Upper lobe of left lung (tissue), 6 donors: ENCODE results near the gene UCK2. TPM values are rescaled to one million over a fixed set of nuclear protein-coding genes. Genes with fewer than 3 reads are reported as not detected.

Experiments used
- ATAC-seq, 2 donors: fragments of 200-7000 bp; cut with Tn5 transposase; one replicate each; pipeline ENCODE4 v1.9.1; 2022; ENCODE audit warnings: mild to moderate bottlenecking in 2 of 2, moderate library complexity in 2 of 2; ENCODE audit not compliant: low FRiP score in 2 of 2
- DNase-seq, 2 donors: peaks; one replicate each; pipeline ENCODE4 v3.0.0-alpha.2; 2019 to 2020
- H3K27ac ChIP-seq, 4 donors: fragments of 200-600 bp; sonication (generic); one replicate each; pipeline ENCODE4 v1.5.1; 2016 to 2019
- H3K27me3 ChIP-seq, 4 donors: fragments of 200-600 bp; sonication (generic); one replicate each; pipeline ENCODE4 v1.5.1; 2017 to 2019
- H3K36me3 ChIP-seq, 4 donors: fragments of 200-600 bp; sonication (generic); one replicate each; pipeline ENCODE4 v1.5.1; 2016 to 2019
- H3K4me1 ChIP-seq, 4 donors: fragments of 200-600 bp; sonication (generic); one replicate each; pipeline ENCODE4 v1.5.1; 2018 to 2019
- H3K4me3 ChIP-seq, 4 donors: fragments of 200-600 bp; sonication (generic); one replicate each; pipeline ENCODE4 v1.5.1; 2017 to 2019; ENCODE audit warnings: mild to moderate bottlenecking in 2 of 4, moderate library complexity in 1 of 4
- H3K9me3 ChIP-seq, 4 donors: fragments of 200-600 bp; sonication (generic); one replicate each; pipeline ENCODE4 v1.5.1; 2018 to 2019
- EP300 ChIP-seq, 4 donors: sonication (generic); formaldehyde crosslinking; IDR thresholded peaks; one replicate each; pipeline ENCODE4 v1.5.1; 2017; ENCODE audit warnings: antibody characterized with exemption in 4 of 4, control low read depth in 2 of 4
- POLR2A ChIP-seq, 4 donors: fragments of 450-650 bp; IDR thresholded peaks; one replicate each; pipeline ENCODE4 v1.5.1; 2016 to 2017; ENCODE audit warnings: antibody characterized with exemption in 4 of 4, mild to moderate bottlenecking in 2 of 4
- POLR2AphosphoS5 ChIP-seq, 2 donors: sonication (generic); formaldehyde crosslinking; IDR thresholded peaks; one replicate each; pipeline ENCODE4 v1.5.1; 2017; ENCODE audit warnings: antibody characterized with exemption in 2 of 2
- WGBS, 2 donors: methylation state at CpG; one replicate each; pipeline ENCODE4 v1.1.5; 2017 to 2018; 5-methylcytosine and 5-hydroxymethylcytosine counted together
- total RNA-seq, 6 donors: library from RNA; depleted of rRNA in 4 of 6; stranded (reverse); fragments of >200 nt in 4 of 6; gene quantifications; one replicate each; pipeline versions ENCODE4 v1.1.0 to v1.2.1, GENCODE V29; 2016 to 2021
- TF ChIP-seq, protein P1 (sequence below), 6 experiments: fragments of 450-650 bp in 4 of 6; fragments of 200-600 bp in 2 of 6; sonication (generic) in 2 of 6; IDR thresholded peaks; one replicate each; pipeline ENCODE4 v1.5.1; 2016 to 2019; ENCODE audit warnings: antibody characterized with exemption in 6 of 6
- donor health status: DM: no; HTN: no; CAD: no; lungs with moderate emphysema.
- donor health status: DM: no; HTN: yes; CAD: no; lungs with severe emphysema.

Gene UCK2
- total RNA-seq, 6 donors from 2014 or later: 7.5 to 17.9 (median 9.7) TPM

DNA sequence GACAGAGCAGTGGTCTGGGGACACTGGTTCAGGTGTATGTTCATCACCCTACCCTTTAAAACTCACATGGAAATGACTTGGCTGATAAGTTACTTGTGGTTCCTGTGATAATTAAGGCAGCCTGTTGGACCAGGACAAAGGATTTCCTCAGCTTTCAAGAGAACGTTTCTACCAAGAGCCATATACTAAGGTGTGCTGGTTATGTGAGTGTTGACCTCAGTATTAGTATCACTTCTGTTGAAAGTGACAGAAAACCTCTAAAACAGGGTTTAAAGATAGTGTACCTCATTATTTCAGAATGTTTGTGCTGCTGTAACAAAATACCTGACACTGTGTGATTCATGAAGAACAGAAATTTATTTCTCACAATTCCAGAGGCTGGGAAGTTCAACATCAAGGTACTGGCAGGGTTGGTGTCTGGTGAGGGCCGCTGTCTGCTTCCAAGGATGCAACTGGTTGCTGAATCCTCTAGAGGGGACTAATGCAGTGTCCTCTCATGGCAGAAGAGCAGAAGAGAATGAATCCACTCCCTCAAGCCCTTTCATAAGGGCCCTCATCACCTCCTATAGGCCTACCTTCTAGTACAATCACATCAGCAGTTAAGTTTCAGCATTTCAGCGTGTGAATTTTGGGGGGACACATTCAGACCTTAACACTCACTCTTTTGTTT lies 54.9 kb downstream of the UCK2 start:
- Histone ChIP-seq H3K9me3 (no peaks in the 10 kb centered on the region), H3K27ac (no peak overlapping the region), H3K27me3 (no peaks in the 10 kb centered on the region), H3K4me1 (peaks cover 0 to 11% (median 10%) of the 10 kb centered on the region in 4 donors), H3K4me3 (no peak overlapping the region), H3K36me3 (no peaks in the 10 kb centered on the region)
- TF ChIP-seq, protein P1, sequence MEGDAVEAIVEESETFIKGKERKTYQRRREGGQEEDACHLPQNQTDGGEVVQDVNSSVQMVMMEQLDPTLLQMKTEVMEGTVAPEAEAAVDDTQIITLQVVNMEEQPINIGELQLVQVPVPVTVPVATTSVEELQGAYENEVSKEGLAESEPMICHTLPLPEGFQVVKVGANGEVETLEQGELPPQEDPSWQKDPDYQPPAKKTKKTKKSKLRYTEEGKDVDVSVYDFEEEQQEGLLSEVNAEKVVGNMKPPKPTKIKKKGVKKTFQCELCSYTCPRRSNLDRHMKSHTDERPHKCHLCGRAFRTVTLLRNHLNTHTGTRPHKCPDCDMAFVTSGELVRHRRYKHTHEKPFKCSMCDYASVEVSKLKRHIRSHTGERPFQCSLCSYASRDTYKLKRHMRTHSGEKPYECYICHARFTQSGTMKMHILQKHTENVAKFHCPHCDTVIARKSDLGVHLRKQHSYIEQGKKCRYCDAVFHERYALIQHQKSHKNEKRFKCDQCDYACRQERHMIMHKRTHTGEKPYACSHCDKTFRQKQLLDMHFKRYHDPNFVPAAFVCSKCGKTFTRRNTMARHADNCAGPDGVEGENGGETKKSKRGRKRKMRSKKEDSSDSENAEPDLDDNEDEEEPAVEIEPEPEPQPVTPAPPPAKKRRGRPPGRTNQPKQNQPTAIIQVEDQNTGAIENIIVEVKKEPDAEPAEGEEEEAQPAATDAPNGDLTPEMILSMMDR (IDR thresholded peaks at IDR 0.05): no peak
- TF ChIP-seq EP300 (IDR thresholded peaks at IDR 0.05) (no peak), POLR2AphosphoS5 (IDR thresholded peaks at IDR 0.05) (no peak), POLR2A (IDR thresholded peaks at IDR 0.05) (no peak)
- ATAC-seq (no peak), DNase-seq (no peak)
- WGBS, 2 donors: 69 to 84% methylated on average over 3 of the region's 3 CpGs

DNA sequence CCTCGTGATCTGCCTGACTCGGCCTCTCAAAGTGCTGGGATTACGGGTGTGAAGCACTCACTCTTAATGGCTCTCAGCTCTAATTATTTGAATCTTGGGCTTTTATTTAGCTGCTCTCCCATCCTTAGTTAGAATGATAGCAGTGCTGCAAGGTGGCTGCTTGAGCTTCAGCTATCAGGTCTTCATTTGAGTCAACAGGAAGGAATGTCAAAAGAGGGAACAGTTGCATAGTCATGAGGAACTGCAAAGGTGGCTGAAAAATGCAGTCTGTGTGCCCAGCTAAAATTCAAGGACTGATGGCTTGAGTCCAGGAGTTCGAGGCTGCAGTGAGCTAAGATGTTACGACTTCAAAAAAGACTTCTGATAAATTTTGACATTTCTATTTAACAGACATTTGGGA lies 55.6 kb downstream of the UCK2 start:
- TF ChIP-seq EP300 (IDR thresholded peaks at IDR 0.05) (no peak), POLR2A (IDR thresholded peaks at IDR 0.05) (no peak), POLR2AphosphoS5 (IDR thresholded peaks at IDR 0.05) (no peak)
- TF ChIP-seq, protein P1 (IDR thresholded peaks at IDR 0.05): no peak
- no peak for ATAC-seq
- no peak for DNase-seq
- no peaks in the 10 kb centered on the region for H3K36me3 ChIP-seq
- no peak overlapping the region for H3K4me3 ChIP-seq
- WGBS, 2 donors: 75 to 87% methylated on average over 5 of the region's 5 CpGs
- peaks cover 0 to 11% (median 10%) of the 10 kb centered on the region in 4 donors for H3K4me1 ChIP-seq
- no peak overlapping the region for H3K27ac ChIP-seq
- no peaks in the 10 kb centered on the region for H3K27me3 ChIP-seq
- H3K9me3 ChIP-seq: no peaks in the 10 kb centered on the region

DNA sequence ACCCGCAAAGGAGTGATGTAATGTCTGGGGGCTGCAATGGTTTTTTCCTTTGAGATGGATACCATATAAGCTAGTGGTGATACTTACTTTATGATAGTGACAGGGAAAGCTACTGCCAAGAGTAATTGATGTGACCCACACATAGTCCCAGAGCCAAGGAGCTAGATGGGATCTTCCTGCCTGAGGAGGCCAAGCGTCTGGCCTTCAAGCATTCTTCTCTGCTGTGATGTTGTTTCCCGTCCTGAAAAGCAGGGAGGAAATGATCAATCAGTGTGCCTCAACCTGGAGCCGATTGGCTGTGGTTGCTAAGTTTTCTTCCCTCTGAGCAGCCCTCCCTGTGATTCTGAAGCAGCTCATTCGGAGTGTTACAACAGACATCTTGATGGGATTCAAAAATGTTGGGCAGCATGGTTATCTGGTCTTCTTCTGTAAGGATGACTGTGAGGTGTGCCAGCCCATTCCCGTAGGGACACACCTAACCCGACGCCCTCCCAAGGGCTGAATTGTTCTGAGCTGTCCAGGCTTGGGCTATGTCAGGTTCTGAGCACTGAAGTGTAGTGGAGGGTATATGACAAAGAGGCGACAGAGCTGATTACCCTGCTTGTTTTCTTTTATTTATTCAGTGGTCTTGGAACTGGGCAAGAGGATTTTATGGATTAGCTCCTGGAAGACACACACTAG lies 56.7 kb downstream of the UCK2 start:
- TF ChIP-seq, protein P1 (IDR thresholded peaks at IDR 0.05): no peak
- TF ChIP-seq POLR2A (IDR thresholded peaks at IDR 0.05) (no peak), POLR2AphosphoS5 (IDR thresholded peaks at IDR 0.05) (no peak), EP300 (IDR thresholded peaks at IDR 0.05) (no peak)
- Histone ChIP-seq H3K4me1 (peaks cover 0 to 11% (median 10%) of the 10 kb centered on the region in 4 donors), H3K9me3 (no peaks in the 10 kb centered on the region), H3K27me3 (no peaks in the 10 kb centered on the region), H3K27ac (peak overlapping the region in 2 of 4 donors; percentile 49 to 54), H3K36me3 (no peaks in the 10 kb centered on the region), H3K4me3 (no peak overlapping the region)
- DNase-seq (no peak), ATAC-seq (peak in 1 of 2 donors; percentile 50)
- 51 to 53% methylated on average over 9 of the region's 9 CpGs for whole genome bisulfite sequencing, 2 donors

DNA sequence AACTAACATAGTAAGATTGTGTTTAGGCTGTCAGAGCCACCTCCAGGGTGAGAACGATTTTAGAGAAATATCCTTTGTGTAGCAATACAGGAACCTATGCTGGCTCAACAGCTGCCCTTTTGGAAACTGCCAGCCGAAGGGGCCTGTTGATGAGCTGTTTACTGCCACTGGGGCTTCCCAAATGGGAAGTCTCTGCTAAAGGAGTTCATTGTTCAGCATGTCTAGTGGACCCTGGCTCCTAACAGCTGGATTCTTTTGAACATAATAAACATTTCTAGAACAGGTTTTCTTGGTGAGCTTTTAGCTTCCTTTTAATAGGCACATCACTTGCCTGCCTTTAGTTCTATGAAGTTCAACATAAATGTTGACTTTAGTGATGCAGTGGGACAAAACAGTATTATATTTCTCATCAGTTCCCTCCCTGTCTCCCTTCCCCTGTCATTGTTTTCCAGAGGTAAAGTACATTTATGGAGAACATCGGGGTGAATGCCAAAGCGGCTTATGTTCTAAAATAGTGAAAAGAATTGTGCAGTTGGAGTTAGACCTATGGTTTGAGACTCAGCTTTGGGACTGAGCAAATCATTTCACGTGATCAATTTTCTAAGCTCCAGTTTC lies 57.4 kb downstream of the UCK2 start:
- no peak overlapping the region for H3K4me3 ChIP-seq
- peak overlapping the region in 2 of 4 donors; percentile 49 to 54 for H3K27ac ChIP-seq
- no peak for ATAC-seq
- TF ChIP-seq, protein P1 (IDR thresholded peaks at IDR 0.05): no peak
- no peak for TF ChIP-seq POLR2A (IDR thresholded peaks at IDR 0.05)
- no peak for TF ChIP-seq EP300 (IDR thresholded peaks at IDR 0.05)
- TF ChIP-seq POLR2AphosphoS5 (IDR thresholded peaks at IDR 0.05): no peak
- no peaks in the 10 kb centered on the region for H3K9me3 ChIP-seq
- H3K4me1 ChIP-seq: peaks cover 0 to 11% (median 10%) of the 10 kb centered on the region in 4 donors
- no peaks in the 10 kb centered on the region for H3K27me3 ChIP-seq
- no peaks in the 10 kb centered on the region for H3K36me3 ChIP-seq
- 56 to 59% methylated on average over 5 of the region's 5 CpGs for WGBS, 2 donors
- DNase-seq: peak in 1 of 2 donors; percentile 31
